HEK293T (cell line): Measurements from ENCODE around the gene GTF3C4.

ENCODE experiments used
- ARNT ChIP-seq: fragments of 450-650 bp; IDR thresholded peaks from 2 replicates; pipeline ENCODE4 v1.6.1; 2017; ENCODE audit warnings: mild to moderate bottlenecking
- BHLHE40 ChIP-seq: fragments of 450-650 bp; IDR thresholded peaks from 2 replicates; pipeline ENCODE4 v1.6.1; 2016; ENCODE audit warnings: mild to moderate bottlenecking, moderate library complexity, borderline replicate concordance
- ELF4 ChIP-seq: fragments of 450-650 bp; IDR thresholded peaks from 2 replicates; pipeline ENCODE4 v1.6.1; 2017; ENCODE audit warnings: antibody characterized with exemption
- FOXK2 ChIP-seq: fragments of 450-650 bp; IDR thresholded peaks from 2 replicates; pipeline ENCODE4 v1.6.1; 2016; ENCODE audit warnings: mild to moderate bottlenecking
- FOXM1 ChIP-seq: fragments of 450-650 bp; IDR thresholded peaks from 2 replicates; pipeline ENCODE4 v1.6.1; 2017; ENCODE audit warnings: mild to moderate bottlenecking, borderline replicate concordance
- HDGF ChIP-seq: fragments of 450-650 bp; IDR thresholded peaks from 2 replicates; pipeline ENCODE4 v1.6.1; 2017; ENCODE audit warnings: antibody characterized with exemption, borderline replicate concordance
- L3MBTL2 ChIP-seq: fragments of 450-650 bp; conservative IDR thresholded peaks from 2 replicates; pipeline ENCODE4 v1.6.1; 2016; ENCODE audit warnings: mild to moderate bottlenecking
- NFRKB ChIP-seq: fragments of 450-650 bp; IDR thresholded peaks from 2 replicates; pipeline ENCODE4 v1.6.1; 2016; ENCODE audit warnings: mild to moderate bottlenecking, moderate library complexity
- SP1 ChIP-seq: fragments of 450-650 bp; IDR thresholded peaks from 2 replicates; pipeline ENCODE4 v1.6.1; 2017
- SUZ12 ChIP-seq: fragments of 450-650 bp; IDR thresholded peaks from 2 replicates; pipeline ENCODE4 v1.6.1; 2016; ENCODE audit warnings: mild to moderate bottlenecking
- TARDBP ChIP-seq: fragments of 450-650 bp; IDR thresholded peaks from 2 replicates; pipeline ENCODE4 v1.6.1; 2016
- ZNF384 ChIP-seq: fragments of 450-650 bp; IDR thresholded peaks from 2 replicates; pipeline ENCODE4 v1.6.1; 2016
- TF ChIP-seq, protein P1 (sequence below): fragments of 450-650 bp; IDR thresholded peaks from 2 replicates; pipeline ENCODE4 v1.6.1; 2016

DNA sequence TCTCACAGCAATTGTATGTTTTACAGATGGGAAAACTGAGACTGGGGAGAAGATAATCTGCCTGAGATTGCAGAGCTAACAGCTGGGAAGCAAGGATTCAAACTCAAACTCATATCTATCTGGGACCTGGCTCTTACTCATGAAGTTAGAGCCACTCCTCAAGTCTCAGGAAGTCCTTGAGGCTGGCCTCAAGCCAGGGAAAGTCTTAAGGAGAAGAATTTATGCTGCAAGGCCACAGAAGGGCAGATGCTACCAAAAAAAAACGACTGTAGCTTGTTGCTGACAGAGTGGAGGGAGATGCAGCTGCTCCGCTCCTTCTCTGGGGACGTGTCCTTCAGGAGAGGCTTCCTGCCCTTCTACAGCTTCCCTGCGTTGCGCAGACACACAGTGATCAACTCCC lies 48.1 kb upstream of the GTF3C4 start:
- TF ChIP-seq ARNT = no peak
- no peak for TF ChIP-seq SUZ12
- no peak for TF ChIP-seq SP1
- no peak for TF ChIP-seq ZNF384
- no peak for TF ChIP-seq ELF4
- TF ChIP-seq, protein P1, sequence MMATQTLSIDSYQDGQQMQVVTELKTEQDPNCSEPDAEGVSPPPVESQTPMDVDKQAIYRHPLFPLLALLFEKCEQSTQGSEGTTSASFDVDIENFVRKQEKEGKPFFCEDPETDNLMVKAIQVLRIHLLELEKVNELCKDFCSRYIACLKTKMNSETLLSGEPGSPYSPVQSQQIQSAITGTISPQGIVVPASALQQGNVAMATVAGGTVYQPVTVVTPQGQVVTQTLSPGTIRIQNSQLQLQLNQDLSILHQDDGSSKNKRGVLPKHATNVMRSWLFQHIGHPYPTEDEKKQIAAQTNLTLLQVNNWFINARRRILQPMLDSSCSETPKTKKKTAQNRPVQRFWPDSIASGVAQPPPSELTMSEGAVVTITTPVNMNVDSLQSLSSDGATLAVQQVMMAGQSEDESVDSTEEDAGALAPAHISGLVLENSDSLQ = no peak
- no peak for TF ChIP-seq L3MBTL2
- no peak for TF ChIP-seq BHLHE40
- TF ChIP-seq FOXK2 = no peak
- TF ChIP-seq FOXM1 = no peak
- TF ChIP-seq TARDBP = no peak
- no peak for TF ChIP-seq HDGF
- TF ChIP-seq NFRKB = no peak
